VCaP (cell line): ENCODE measurements around the gene STK39.

Source experiments
- H3K27ac ChIP-seq: fragments of 450-650 bp; 2 replicates; pipeline ENCODE4 v1.5.1; 2017
- TF ChIP-seq, protein P1 (sequence below): fragments of 450-650 bp; conservative IDR thresholded peaks from 2 replicates; pipeline ENCODE4 v1.5.1; 2017; ENCODE audit warnings: mild to moderate bottlenecking, moderate library complexity

STK39 gene

DNA sequence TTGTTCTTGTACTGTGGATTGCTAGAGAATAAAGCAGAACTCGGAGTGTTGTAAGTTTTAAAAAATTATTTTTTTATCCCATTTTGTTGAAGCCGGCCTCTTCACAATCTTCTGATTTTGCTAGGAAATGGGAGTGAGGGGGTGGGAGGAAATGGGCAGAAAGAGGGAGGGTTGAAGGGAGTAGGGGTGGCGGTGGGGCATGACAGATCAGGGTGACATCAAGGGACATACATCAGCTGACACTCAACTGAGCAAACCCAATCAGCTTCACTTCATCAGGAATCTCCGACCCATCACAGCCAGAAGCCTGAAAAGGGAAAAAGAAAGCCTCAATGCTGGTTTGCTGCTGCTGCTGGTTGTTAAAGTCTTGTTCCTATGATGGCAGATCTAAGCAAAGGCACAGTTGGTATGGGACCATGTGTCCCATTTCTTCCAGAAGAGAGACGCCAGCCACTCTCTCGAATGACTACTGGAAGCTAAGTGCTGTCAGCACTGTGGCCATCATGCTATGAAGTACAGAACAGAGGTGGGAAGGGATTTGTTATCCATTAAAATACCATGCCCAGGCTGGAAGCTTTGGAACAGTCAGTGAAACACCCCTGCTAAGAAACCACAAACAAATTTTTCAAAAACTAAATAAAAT is 292.0 kb downstream of the STK39 start:
- TF ChIP-seq, protein P1, sequence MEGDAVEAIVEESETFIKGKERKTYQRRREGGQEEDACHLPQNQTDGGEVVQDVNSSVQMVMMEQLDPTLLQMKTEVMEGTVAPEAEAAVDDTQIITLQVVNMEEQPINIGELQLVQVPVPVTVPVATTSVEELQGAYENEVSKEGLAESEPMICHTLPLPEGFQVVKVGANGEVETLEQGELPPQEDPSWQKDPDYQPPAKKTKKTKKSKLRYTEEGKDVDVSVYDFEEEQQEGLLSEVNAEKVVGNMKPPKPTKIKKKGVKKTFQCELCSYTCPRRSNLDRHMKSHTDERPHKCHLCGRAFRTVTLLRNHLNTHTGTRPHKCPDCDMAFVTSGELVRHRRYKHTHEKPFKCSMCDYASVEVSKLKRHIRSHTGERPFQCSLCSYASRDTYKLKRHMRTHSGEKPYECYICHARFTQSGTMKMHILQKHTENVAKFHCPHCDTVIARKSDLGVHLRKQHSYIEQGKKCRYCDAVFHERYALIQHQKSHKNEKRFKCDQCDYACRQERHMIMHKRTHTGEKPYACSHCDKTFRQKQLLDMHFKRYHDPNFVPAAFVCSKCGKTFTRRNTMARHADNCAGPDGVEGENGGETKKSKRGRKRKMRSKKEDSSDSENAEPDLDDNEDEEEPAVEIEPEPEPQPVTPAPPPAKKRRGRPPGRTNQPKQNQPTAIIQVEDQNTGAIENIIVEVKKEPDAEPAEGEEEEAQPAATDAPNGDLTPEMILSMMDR, result no peak

GRCh38 chr2:167954495-167954894 is 292.9 kb downstream of the STK39 start:
- H3K27ac ChIP-seq, result no peak overlapping the region
- TF ChIP-seq, protein P1, result no peak

More for the DNA sequence above, 292.0 kb downstream of the STK39 start:
- H3K27ac ChIP-seq, result no peak overlapping the region

GRCh38 chr2:167953776-167954175 is 293.6 kb downstream of the STK39 start:
- no peak overlapping the region for H3K27ac ChIP-seq
- TF ChIP-seq, protein P1, result no peak

DNA sequence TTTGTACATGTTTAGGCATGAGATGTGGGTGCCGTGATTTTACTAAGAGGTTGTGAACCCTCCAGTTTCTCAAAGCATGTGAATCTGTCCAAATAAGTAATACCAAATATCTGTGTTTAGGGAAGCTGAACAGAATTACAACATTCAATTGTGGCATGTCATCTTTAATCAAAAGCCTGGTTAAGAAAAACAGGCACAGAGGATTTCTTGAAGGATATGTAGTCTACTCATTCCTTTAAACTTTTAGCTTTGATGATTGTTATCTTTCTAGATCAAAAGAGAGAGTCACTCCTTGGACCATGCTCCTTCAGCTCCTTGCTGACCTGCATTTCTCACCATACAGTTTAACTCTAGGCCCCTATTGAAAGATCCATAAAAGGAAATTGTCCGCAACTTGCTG is 296.8 kb downstream of the STK39 start:
- TF ChIP-seq, protein P1, result no peak
- H3K27ac ChIP-seq, result no peak overlapping the region

- TF ChIP-seq, protein P1, result no peak
- no peak overlapping the region for H3K27ac ChIP-seq
Observed at GRCh38 chr2:167946441-167946841, 301.0 kb downstream of the STK39 start.

DNA sequence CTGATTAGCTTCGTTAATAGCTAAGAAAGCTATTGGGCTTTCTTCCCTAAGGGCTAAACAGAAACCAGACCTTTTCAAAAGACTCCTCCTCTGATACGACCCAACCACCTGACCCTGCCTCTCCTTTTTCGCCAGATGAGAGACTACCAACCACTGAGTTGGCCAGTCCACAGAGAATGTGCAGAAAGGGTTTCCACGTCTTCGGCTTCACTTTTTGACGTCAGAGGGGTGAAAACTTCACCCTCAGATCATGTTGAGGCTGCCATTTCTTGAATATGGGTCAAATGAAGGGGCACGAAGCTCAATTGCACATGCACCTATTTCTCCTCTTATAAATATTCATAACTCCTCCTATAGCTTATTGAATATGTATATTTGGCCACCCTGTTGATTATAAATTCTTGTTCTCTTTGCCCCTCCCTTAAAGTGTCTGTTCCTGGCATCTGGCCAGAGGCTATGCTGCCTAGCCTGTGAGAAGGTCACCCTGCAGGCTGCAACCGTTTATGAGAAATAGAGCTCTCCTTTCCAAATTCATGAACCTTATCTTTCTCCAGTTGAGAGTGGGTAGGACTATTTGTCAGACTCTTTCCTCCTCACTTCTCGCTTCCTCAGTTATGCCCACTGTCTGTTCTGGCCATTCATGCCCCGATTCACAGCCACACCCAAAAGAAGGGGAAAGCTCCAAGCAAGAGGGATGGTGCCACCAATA is 301.6 kb downstream of the STK39 start:
- no peak overlapping the region for H3K27ac ChIP-seq
- TF ChIP-seq, protein P1, result no peak

GRCh38 chr2:167944825-167945659 is 302.4 kb downstream of the STK39 start:
- TF ChIP-seq, protein P1, result no peak
- no peak overlapping the region for H3K27ac ChIP-seq
